HepG2 (cell line): ENCODE data around the gene TRIM67. TPM values are rescaled to one million over a fixed set of nuclear protein-coding genes. Genes with fewer than 3 reads are reported as not detected.
A peak's percentile ranks its signal among the peaks of the same experiment; 100 is the strongest.

Source experiments
- AKNA ChIP-seq: sonication (generic); formaldehyde crosslinking; IDR thresholded peaks from 2 replicates; pipeline ENCODE4 v1.4.0; 2020; ENCODE audit warnings: missing genetic modification reagents, borderline replicate concordance
- CBX1 ChIP-seq: IDR thresholded peaks from one replicate; pipeline ENCODE4 v1.6.1; 2016; ENCODE audit warnings: antibody characterized with exemption, low read depth
- DNMT3B ChIP-seq: conservative IDR thresholded peaks from 2 replicates; pipeline ENCODE4 v1.6.1; 2016; ENCODE audit warnings: missing biosample characterization, control low read depth
- GATA4 ChIP-seq: sonication (generic); IDR thresholded peaks from 2 replicates; pipeline ENCODE4 v1.6.1; 2016; ENCODE audit warnings: antibody characterized with exemption, low read depth, borderline replicate concordance
- NFE2L2 ChIP-seq: fragments of 150-350 bp; IDR thresholded peaks from 2 replicates; pipeline ENCODE4 v1.6.1; 2014; ENCODE audit warnings: low read length
- PAXIP1 ChIP-seq: sonication (generic); formaldehyde crosslinking; conservative IDR thresholded peaks from 2 replicates; pipeline ENCODE4 v1.4.0; 2020; ENCODE audit warnings: mild to moderate bottlenecking, missing genetic modification reagents, moderate library complexity
- PTBP1 ChIP-seq: fragments of 200-400 bp; formaldehyde crosslinking; IDR thresholded peaks from 2 replicates; pipeline ENCODE4 v1.6.1; 2018; ENCODE audit warnings: low read length, low read depth; ENCODE audit not compliant: poor library complexity, severe bottlenecking
- SMAD1 ChIP-seq: sonication (generic); formaldehyde crosslinking; IDR thresholded peaks from 2 replicates; pipeline ENCODE4 v1.4.0; 2020; ENCODE audit warnings: missing genetic modification reagents, low read depth, mild to moderate bottlenecking, borderline replicate concordance
- SNAPC2 ChIP-seq: sonication (generic); formaldehyde crosslinking; IDR thresholded peaks from 2 replicates; pipeline ENCODE4 v1.8.1; 2022; ENCODE audit warnings: mild to moderate bottlenecking, missing genetic modification reagents
- SUZ12 ChIP-seq: fragments of 150-350 bp; IDR thresholded peaks from 2 replicates; pipeline ENCODE4 v1.6.1; 2014; ENCODE audit warnings: low read depth, low read length
- TBL1XR1 ChIP-seq: fragments of 150-350 bp; IDR thresholded peaks from 2 replicates; pipeline ENCODE4 v1.6.1; 2014; ENCODE audit warnings: borderline replicate concordance, low read length; ENCODE audit not compliant: partially characterized antibody
- TEAD2 ChIP-seq: sonication (generic); formaldehyde crosslinking; IDR thresholded peaks from 2 replicates; pipeline ENCODE4 v1.9.0; 2021; ENCODE audit warnings: missing genetic modification reagents
- TRIM24 ChIP-seq: sonication (generic); formaldehyde crosslinking; IDR thresholded peaks from 2 replicates; pipeline ENCODE4 v1.8.0; 2022; ENCODE audit warnings: mild to moderate bottlenecking, missing genetic modification reagents
- ZNF724P ChIP-seq: sonication (generic); formaldehyde crosslinking; IDR thresholded peaks from 2 replicates; pipeline ENCODE4 v1.8.0; 2022; ENCODE audit warnings: missing genetic modification reagents, borderline replicate concordance
- ZNF768 ChIP-seq: sonication (generic); formaldehyde crosslinking; IDR thresholded peaks from 2 replicates; pipeline ENCODE4 v1.4.0; 2020; ENCODE audit warnings: missing genetic modification reagents
- ZNF776 ChIP-seq: sonication (generic); formaldehyde crosslinking; IDR thresholded peaks from 2 replicates; pipeline ENCODE4 v1.4.0; 2020; ENCODE audit warnings: mild to moderate bottlenecking, missing genetic modification reagents
- ZNF878 ChIP-seq: sonication (generic); formaldehyde crosslinking; IDR thresholded peaks from 2 replicates; pipeline ENCODE4 v1.8.1; 2023; ENCODE audit warnings: mild to moderate bottlenecking, missing genetic modification reagents, moderate library complexity
- polyA plus RNA-seq, 8 experiments: library from polyadenylated mRNA; depleted of rRNA in 3 of 8; stranded (reverse) in 7 of 8; unstranded in 1 of 8; fragments of >200 nt; fragmentation: Illumina TruSeq in 4 of 8; extraction: Trizol in 4 of 8; gene quantifications; 2 replicates each; pipeline versions ENCODE4 v1.2.1 to v1.2.3, GENCODE V29; 2011 to 2016; ENCODE audit warnings: low read depth in 4 of 8, missing spikeins in 1 of 8, mixed read lengths in 1 of 8; ENCODE audit not compliant: insufficient read depth in 1 of 8
- total RNA-seq, 5 experiments: library from RNA; depleted of rRNA; stranded (reverse); fragments of >200 nt; fragmentation: Illumina TruSeq; extraction: Trizol; gene quantifications; 2 replicates each; pipeline ENCODE4 v1.2.3, GENCODE V29; 2016; ENCODE audit warnings: low read depth in 1 of 5
- TF ChIP-seq, protein P1 (sequence below): sonication (generic); formaldehyde crosslinking; conservative IDR thresholded peaks from 2 replicates; pipeline ENCODE4 v1.8.0; 2022; ENCODE audit warnings: missing genetic modification reagents
- TF ChIP-seq, protein P2 (sequence below): IDR thresholded peaks from 2 replicates; pipeline ENCODE4 v1.6.1; 2016; ENCODE audit warnings: missing compliant biosample characterization, missing genetic modification reagents, borderline replicate concordance

Gene TRIM67
- total and polyA plus RNA-seq, 2 of the 13 experiments (the other 11 are each of a cell fraction or from before 2014, with no cell fraction given): not detected

GRCh38 chr1:231194843-231195516 lies 33.1 kb downstream of the TRIM67 start (continued):
- TF ChIP-seq, protein P1, sequence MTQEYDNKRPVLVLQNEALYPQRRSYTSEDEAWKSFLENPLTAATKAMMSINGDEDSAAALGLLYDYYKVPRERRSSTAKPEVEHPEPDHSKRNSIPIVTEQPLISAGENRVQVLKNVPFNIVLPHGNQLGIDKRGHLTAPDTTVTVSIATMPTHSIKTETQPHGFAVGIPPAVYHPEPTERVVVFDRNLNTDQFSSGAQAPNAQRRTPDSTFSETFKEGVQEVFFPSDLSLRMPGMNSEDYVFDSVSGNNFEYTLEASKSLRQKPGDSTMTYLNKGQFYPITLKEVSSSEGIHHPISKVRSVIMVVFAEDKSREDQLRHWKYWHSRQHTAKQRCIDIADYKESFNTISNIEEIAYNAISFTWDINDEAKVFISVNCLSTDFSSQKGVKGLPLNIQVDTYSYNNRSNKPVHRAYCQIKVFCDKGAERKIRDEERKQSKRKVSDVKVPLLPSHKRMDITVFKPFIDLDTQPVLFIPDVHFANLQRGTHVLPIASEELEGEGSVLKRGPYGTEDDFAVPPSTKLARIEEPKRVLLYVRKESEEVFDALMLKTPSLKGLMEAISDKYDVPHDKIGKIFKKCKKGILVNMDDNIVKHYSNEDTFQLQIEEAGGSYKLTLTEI (CRISPR knock-in tag): no peak
- TF ChIP-seq AKNA (CRISPR knock-in tag) (no peak), ZNF724P (CRISPR knock-in tag) (no peak), SUZ12 (no peak), ZNF776 (no peak), SMAD1 (CRISPR knock-in tag) (0 out of 2 replicates have a peak, but pooled peaks have one; percentile 53), DNMT3B (no peak; the same call in 1 of the 2 replicates), TEAD2 (no peak), CBX1 (no peak), NFE2L2 (no peak), TRIM24 (CRISPR knock-in tag) (no peak), ZNF768 (no peak), SNAPC2 (CRISPR knock-in tag) (no peak), ZNF878 (CRISPR knock-in tag) (peak; percentile 86), PTBP1 (no peak), GATA4 (peak; percentile 84; the same call in 1 of the 2 replicates), PAXIP1 (peak; percentile 81), TBL1XR1 (no peak)
- TF ChIP-seq, protein P2, sequence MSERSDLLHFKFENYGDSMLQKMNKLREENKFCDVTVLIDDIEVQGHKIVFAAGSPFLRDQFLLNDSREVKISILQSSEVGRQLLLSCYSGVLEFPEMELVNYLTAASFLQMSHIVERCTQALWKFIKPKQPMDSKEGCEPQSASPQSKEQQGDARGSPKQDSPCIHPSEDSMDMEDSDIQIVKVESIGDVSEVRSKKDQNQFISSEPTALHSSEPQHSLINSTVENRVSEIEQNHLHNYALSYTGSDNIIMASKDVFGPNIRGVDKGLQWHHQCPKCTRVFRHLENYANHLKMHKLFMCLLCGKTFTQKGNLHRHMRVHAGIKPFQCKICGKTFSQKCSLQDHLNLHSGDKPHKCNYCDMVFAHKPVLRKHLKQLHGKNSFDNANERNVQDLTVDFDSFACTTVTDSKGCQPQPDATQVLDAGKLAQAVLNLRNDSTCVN (CRISPR knock-in tag): no peak
